Panc1 (cell line): ENCODE results near the gene FSIP1. TPM values are rescaled to one million over a fixed set of nuclear protein-coding genes. Genes with fewer than 3 reads are reported as not detected.

ENCODE experiments used
- ATAC-seq: fragments of 200-7000 bp; cut with Tn5 transposase; 2 replicates; pipeline ENCODE4 v1.9.1; 2020; ENCODE audit warnings: mild to moderate bottlenecking, moderate library complexity
- BruUV-seq: library from RNA; stranded (reverse); fragments of 400-500 nt; replicated peaks from 2 replicates; lab custom pipeline; 2021; lab: Mats Ljungman, UMichigan
- CTCF ChIA-PET: fragments of 300-600 bp; sonication (Branson Sonifier 250); formaldehyde crosslinking; loops from one replicate; lab custom pipeline; 2022; ENCODE audit warnings: antibody characterized with exemption; lab: Charles Lee
- POLR2A ChIA-PET: fragments of 300-600 bp; sonication (Branson Sonifier 250); formaldehyde crosslinking; loops from one replicate; lab custom pipeline; 2022; ENCODE audit warnings: antibody characterized with exemption; lab: Charles Lee
- DNase-seq: peaks from one replicate; pipeline ENCODE4 v3.0.0-alpha.2; 2010; ENCODE audit warnings: low read depth, low spot score
- H3K27ac ChIP-seq: 2 replicates; pipeline ENCODE4 v1.5.1; 2011; ENCODE audit warnings: mild to moderate bottlenecking, low read length, inconsistent platforms
- H3K27me3 ChIP-seq: fragments of 200-500 bp; sonication (Bioruptor generic); 2 replicates; pipeline ENCODE4 v1.6.0; 2014; ENCODE audit warnings: low read length, inconsistent platforms; ENCODE audit not compliant: control insufficient read depth, insufficient read depth
- H3K36me3 ChIP-seq: fragments of 200-500 bp; sonication (Bioruptor generic); 2 replicates; pipeline ENCODE4 v1.5.1; 2014; ENCODE audit warnings: inconsistent platforms, mild to moderate bottlenecking, low read length, moderate library complexity; ENCODE audit not compliant: control insufficient read depth, insufficient read depth
- H3K4me1 ChIP-seq: 2 replicates; pipeline ENCODE4 v1.5.1; 2011; ENCODE audit warnings: inconsistent platforms, mild to moderate bottlenecking, low read length, moderate library complexity; ENCODE audit not compliant: control insufficient read depth, insufficient read depth
- H3K4me3 ChIP-seq, 2 experiments: 2 replicates each; pipeline ENCODE4 v1.5.1; 2011 to 2012; ENCODE audit warnings: low read depth in 2 of 2, low read length in 2 of 2, mild to moderate bottlenecking in 2 of 2, inconsistent platforms in 1 of 2, moderate library complexity in 1 of 2
- H3K9me3 ChIP-seq: fragments of 200-500 bp; sonication (Bioruptor generic); 2 replicates; pipeline ENCODE4 v1.5.1; 2014; ENCODE audit warnings: low read depth, mild to moderate bottlenecking, inconsistent platforms, low read length, moderate library complexity; ENCODE audit not compliant: control insufficient read depth, insufficient read depth
- POLR2AphosphoS5 ChIP-seq: IDR thresholded peaks from 2 replicates; pipeline ENCODE4 v1.6.1; 2012; ENCODE audit warnings: mild to moderate bottlenecking, low read depth, low read length, moderate library complexity
- SIN3A ChIP-seq: IDR thresholded peaks from 2 replicates; pipeline ENCODE4 v1.6.1; 2012; ENCODE audit warnings: low read depth, mild to moderate bottlenecking, low read length, moderate library complexity, borderline replicate concordance; ENCODE audit not compliant: insufficient read depth
- TCF7L2 ChIP-seq: IDR thresholded peaks from 2 replicates; pipeline ENCODE4 v1.6.1; 2011; ENCODE audit warnings: mild to moderate bottlenecking, low read depth, low read length, inconsistent platforms
- in situ Hi-C: cut with HindIII; loops from 2 replicates; pipeline ENCODE4 v1.10.0; 2016; ENCODE audit warnings: low sequenced_read_pairs, low pct_unique_long_range_greater_than_20kb
- intact Hi-C: fragments of 100-400 bp; cut with micrococcal nuclease; formaldehyde crosslinking; loops from one replicate; pipeline ENCODE4 v1.10.0; 2022; ENCODE audit not compliant: unreplicated experiment
- total RNA-seq: library from RNA; stranded (reverse); gene quantifications from one replicate; pipeline ENCODE4 v1.2.1, GENCODE V29; 2021; ENCODE audit not compliant: unreplicated experiment
- TF ChIP-seq, protein P1 (sequence below), 2 experiments: IDR thresholded peaks; 2 replicates each; pipeline ENCODE4 v1.6.1; 2011 to 2012; ENCODE audit warnings: low read depth in 2 of 2, control low read depth in 1 of 2, low read length in 1 of 2, mild to moderate bottlenecking in 1 of 2, moderate library complexity in 1 of 2; ENCODE audit not compliant: insufficient read depth in 1 of 2
- TF ChIP-seq, protein P2 (sequence below): fragments of 450-650 bp; IDR thresholded peaks from 2 replicates; pipeline ENCODE4 v1.5.1; 2017; ENCODE audit warnings: mild to moderate bottlenecking

FSIP1 gene
- total RNA-seq, 1 experiment from 2014 or later, result 1.4 TPM

DNA sequence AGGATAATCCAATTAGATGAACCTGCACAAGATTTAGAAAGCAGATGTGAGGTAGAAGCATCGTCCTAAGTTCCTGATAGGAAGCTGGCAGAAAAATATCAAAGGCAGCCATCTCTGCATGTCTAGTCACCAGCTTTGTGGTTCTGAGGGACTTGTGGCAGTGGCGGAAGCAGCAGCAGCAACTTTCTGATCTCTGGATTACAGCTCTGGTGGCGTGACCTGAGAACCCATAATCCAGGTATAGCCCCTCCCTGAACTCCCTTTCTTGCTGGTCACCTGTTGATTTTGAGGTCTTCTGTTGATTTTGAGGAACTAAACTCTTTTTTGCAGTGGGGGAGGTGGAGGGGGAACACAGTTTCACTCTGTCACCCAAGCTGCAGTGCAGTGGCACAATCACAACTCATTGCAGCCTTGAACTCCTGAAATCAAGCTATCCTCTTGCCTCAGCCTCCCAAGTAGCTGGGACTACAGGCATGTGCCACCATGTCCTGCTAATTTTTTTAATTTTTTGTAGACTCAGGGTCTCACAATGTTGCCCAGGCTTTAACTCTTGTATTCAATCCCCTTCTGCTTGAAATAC is 7.9 kb downstream of the FSIP1 start:
- ChIA-PET POLR2A (interaction anchor here (0.7 kb wide), 2 partner anchors 88 to 168 kb away, joined by 3 to 4 read pairs; no protein-coding TSS in a partner anchor), CTCF (no interaction called here)
- Histone ChIP-seq H3K9me3 (no peaks in the 10 kb centered on the region), H3K4me1 (peaks cover 3% of the 10 kb centered on the region; the same call in 1 of the 2 replicates), H3K36me3 (no peaks in the 10 kb centered on the region), H3K27me3 (no peaks in the 10 kb centered on the region), H3K4me3 (no peak overlapping the region), H3K27ac (no peak overlapping the region)
- ATAC-seq (no peak), DNase-seq (no peak)
- TF ChIP-seq, protein P1, sequence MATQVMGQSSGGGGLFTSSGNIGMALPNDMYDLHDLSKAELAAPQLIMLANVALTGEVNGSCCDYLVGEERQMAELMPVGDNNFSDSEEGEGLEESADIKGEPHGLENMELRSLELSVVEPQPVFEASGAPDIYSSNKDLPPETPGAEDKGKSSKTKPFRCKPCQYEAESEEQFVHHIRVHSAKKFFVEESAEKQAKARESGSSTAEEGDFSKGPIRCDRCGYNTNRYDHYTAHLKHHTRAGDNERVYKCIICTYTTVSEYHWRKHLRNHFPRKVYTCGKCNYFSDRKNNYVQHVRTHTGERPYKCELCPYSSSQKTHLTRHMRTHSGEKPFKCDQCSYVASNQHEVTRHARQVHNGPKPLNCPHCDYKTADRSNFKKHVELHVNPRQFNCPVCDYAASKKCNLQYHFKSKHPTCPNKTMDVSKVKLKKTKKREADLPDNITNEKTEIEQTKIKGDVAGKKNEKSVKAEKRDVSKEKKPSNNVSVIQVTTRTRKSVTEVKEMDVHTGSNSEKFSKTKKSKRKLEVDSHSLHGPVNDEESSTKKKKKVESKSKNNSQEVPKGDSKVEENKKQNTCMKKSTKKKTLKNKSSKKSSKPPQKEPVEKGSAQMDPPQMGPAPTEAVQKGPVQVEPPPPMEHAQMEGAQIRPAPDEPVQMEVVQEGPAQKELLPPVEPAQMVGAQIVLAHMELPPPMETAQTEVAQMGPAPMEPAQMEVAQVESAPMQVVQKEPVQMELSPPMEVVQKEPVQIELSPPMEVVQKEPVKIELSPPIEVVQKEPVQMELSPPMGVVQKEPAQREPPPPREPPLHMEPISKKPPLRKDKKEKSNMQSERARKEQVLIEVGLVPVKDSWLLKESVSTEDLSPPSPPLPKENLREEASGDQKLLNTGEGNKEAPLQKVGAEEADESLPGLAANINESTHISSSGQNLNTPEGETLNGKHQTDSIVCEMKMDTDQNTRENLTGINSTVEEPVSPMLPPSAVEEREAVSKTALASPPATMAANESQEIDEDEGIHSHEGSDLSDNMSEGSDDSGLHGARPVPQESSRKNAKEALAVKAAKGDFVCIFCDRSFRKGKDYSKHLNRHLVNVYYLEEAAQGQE (IDR thresholded peaks at IDR 0.05; ENCODE audit: insufficient read depth in 1 of 2, low read depth in 2 of 2, low read length in 1 of 2), result no peak
- no peak for TF ChIP-seq TCF7L2
- TF ChIP-seq, protein P2, sequence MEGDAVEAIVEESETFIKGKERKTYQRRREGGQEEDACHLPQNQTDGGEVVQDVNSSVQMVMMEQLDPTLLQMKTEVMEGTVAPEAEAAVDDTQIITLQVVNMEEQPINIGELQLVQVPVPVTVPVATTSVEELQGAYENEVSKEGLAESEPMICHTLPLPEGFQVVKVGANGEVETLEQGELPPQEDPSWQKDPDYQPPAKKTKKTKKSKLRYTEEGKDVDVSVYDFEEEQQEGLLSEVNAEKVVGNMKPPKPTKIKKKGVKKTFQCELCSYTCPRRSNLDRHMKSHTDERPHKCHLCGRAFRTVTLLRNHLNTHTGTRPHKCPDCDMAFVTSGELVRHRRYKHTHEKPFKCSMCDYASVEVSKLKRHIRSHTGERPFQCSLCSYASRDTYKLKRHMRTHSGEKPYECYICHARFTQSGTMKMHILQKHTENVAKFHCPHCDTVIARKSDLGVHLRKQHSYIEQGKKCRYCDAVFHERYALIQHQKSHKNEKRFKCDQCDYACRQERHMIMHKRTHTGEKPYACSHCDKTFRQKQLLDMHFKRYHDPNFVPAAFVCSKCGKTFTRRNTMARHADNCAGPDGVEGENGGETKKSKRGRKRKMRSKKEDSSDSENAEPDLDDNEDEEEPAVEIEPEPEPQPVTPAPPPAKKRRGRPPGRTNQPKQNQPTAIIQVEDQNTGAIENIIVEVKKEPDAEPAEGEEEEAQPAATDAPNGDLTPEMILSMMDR, result no peak
- no peak for TF ChIP-seq POLR2AphosphoS5
- TF ChIP-seq SIN3A, result no peak
- in situ Hi-C loops, result no loop called here
- intact Hi-C loops, result no loop called here
- BruUV-seq, result no TSS peak

DNA sequence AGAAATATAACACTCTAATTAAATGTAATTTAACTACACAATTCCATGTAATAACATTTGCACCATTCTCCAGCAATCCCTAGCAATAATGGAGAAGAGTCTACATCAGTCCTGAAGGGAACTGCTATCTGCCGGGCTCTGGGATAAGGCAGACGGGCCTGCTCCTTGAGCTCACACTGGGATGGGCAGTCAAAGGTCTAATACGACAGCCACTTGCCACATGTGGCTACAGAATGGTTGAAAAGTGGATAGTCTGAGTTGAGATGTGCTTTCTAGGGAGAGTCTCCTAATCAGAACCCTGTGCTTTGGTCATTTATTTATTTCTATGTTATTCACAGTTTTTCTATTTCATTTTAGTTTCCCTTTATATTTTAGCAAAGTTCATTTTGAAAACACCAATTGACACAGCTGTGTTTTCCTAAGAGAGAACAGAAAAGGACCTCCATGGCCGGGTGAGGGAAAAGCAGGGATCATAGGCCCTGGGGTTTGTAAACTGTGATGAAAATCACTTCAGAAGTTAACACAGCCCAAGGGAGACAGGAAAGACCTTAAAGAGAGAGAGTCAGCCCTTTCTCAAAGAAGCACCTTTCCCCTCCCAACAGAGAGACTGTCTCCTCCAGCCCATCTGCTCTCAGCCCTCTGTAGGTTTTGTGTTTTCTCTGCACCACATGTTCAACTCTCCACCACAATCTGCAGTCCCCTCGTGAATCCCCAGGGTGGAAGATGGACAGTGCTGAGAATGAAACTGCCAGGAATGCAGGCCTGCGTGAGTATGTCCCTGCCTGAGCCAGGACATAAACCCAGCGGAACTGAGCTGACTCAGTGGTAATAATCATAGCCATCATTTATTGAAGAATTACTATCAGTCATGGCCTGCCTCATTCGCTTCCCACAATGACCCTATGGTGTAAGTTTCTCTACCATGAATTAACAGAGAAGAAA is 11.6 kb downstream of the FSIP1 start:
- no peak for DNase-seq
- Histone ChIP-seq H3K27me3 (no peaks in the 10 kb centered on the region), H3K27ac (peak overlapping the region; percentile 1; the same call in 1 of the 2 replicates), H3K9me3 (no peaks in the 10 kb centered on the region), H3K36me3 (no peaks in the 10 kb centered on the region), H3K4me3 (peak overlapping the region in 1 of 2 experiments; percentile 14; a peak in 1 of 4 replicates), H3K4me1 (peaks cover 3% of the 10 kb centered on the region; the same call in 1 of the 2 replicates)
- in situ Hi-C loops, result no loop called here
- TF ChIP-seq TCF7L2, result no peak
- TF ChIP-seq SIN3A, result no peak
- TF ChIP-seq, protein P2, result no peak
- TF ChIP-seq, protein P1 (IDR thresholded peaks at IDR 0.05; ENCODE audit: insufficient read depth in 1 of 2, low read depth in 2 of 2, low read length in 1 of 2), result no peak
- TF ChIP-seq POLR2AphosphoS5, result no peak
- ChIA-PET POLR2A (no interaction called here), CTCF (no interaction called here)
- intact Hi-C loops, result no loop called here
- BruUV-seq, result no TSS peak
- ATAC-seq, result peak; percentile 75
